PC-3 (cell line): ENCODE results near the gene SLC51A. TPM values are rescaled to one million over a fixed set of nuclear protein-coding genes. Genes with fewer than 3 reads are reported as not detected.
"Not testable (repeated sequence)": the region's sequence is repeated elsewhere in the genome, so short reads cannot be mapped to it uniquely, and the experiment has no call there.

ENCODE experiments used
- ATAC-seq: fragments of 200-7000 bp; cut with Tn5 transposase; 2 replicates; pipeline ENCODE4 v1.9.1; 2020; ENCODE audit warnings: mild to moderate bottlenecking, moderate library complexity
- BruUV-seq: library from RNA; stranded (reverse); fragments of 400-500 nt; replicated peaks from 2 replicates; lab custom pipeline; 2021; lab: Mats Ljungman, UMichigan
- CTCF ChIA-PET: fragments of 300-600 bp; sonication (Branson Sonifier 250); formaldehyde crosslinking; loops from one replicate; lab custom pipeline; 2022; ENCODE audit warnings: antibody characterized with exemption; lab: Charles Lee
- POLR2A ChIA-PET: fragments of 300-600 bp; sonication (Branson Sonifier 250); formaldehyde crosslinking; loops from one replicate; lab custom pipeline; 2022; ENCODE audit warnings: antibody characterized with exemption; ENCODE audit not compliant: unreplicated experiment; lab: Charles Lee
- DNase-seq: peaks from one replicate; pipeline ENCODE4 v3.0.0-alpha.2; 2015
- H2AFZ ChIP-seq: fragments of 300-600 bp; sonication (generic); 2 replicates; pipeline ENCODE4 v1.6.0; 2016; ENCODE audit warnings: antibody characterized with exemption, low read length
- H3F3A ChIP-seq: fragments of 300-600 bp; sonication (generic); one replicate; pipeline ENCODE4 v1.6.0; 2017; ENCODE audit warnings: antibody characterized with exemption, low read length, control low read depth, mild to moderate bottlenecking; ENCODE audit not compliant: unreplicated experiment
- H3K27ac ChIP-seq: fragments of 300-600 bp; sonication (generic); 2 replicates; pipeline ENCODE4 v1.5.1; 2016; ENCODE audit warnings: mild to moderate bottlenecking, low read length
- H3K27me3 ChIP-seq: fragments of 300-600 bp; sonication (generic); 2 replicates; pipeline ENCODE4 v1.6.1; 2016; ENCODE audit warnings: low read length, mixed read lengths
- H3K36me3 ChIP-seq: fragments of 300-600 bp; sonication (generic); 2 replicates; pipeline ENCODE4 v1.6.1; 2016; ENCODE audit warnings: low read depth, mixed run types, low read length, mixed read lengths
- H3K4me1 ChIP-seq: fragments of 300-600 bp; sonication (generic); 2 replicates; pipeline ENCODE4 v1.5.1; 2016; ENCODE audit warnings: low read length; ENCODE audit not compliant: insufficient read depth
- H3K4me2 ChIP-seq: fragments of 300-600 bp; sonication (generic); 2 replicates; pipeline ENCODE4 v1.6.0; 2016; ENCODE audit warnings: low read length
- H3K4me3 ChIP-seq: fragments of 300-600 bp; sonication (generic); 2 replicates; pipeline ENCODE4 v1.5.1; 2016; ENCODE audit warnings: mild to moderate bottlenecking, low read length, mixed read lengths
- H3K79me2 ChIP-seq: fragments of 300-600 bp; sonication (generic); 2 replicates; pipeline ENCODE4 v1.6.1; 2017; ENCODE audit warnings: low read length, mixed read lengths
- H3K9ac ChIP-seq: fragments of 300-600 bp; sonication (generic); 2 replicates; pipeline ENCODE4 v1.6.0; 2016; ENCODE audit warnings: mild to moderate bottlenecking, low read length
- H3K9me2 ChIP-seq: fragments of 300-600 bp; sonication (generic); replicated peaks from 2 replicates; pipeline ENCODE4 v1.6.1; 2016; ENCODE audit warnings: mixed run types, low read length, mixed read lengths
- H3K9me3 ChIP-seq: fragments of 300-600 bp; sonication (generic); 2 replicates; pipeline ENCODE4 v1.6.1; 2016; ENCODE audit warnings: low read length, mixed read lengths
- H4K20me1 ChIP-seq: fragments of 300-600 bp; sonication (generic); 2 replicates; pipeline ENCODE4 v1.6.1; 2016; ENCODE audit warnings: low read length, mixed read lengths
- EZH2 ChIP-seq: fragments of 300-600 bp; sonication (generic); IDR thresholded peaks from one replicate; pipeline ENCODE4 v1.6.1; 2017; ENCODE audit warnings: antibody characterized with exemption, mild to moderate bottlenecking, low read length; ENCODE audit not compliant: unreplicated experiment
- EZH2phosphoT487 ChIP-seq: fragments of 300-600 bp; sonication (generic); IDR thresholded peaks from 2 replicates; pipeline ENCODE4 v1.6.1; 2018; ENCODE audit warnings: mild to moderate bottlenecking, antibody characterized with exemption, low read length, borderline replicate concordance
- intact Hi-C: fragments of 100-400 bp; cut with micrococcal nuclease; formaldehyde crosslinking; loops from 2 replicates; pipeline ENCODE4 v1.9.0; 2023
- total RNA-seq: library from RNA; depleted of rRNA; stranded (reverse); fragments of >200 nt; gene quantifications from 2 replicates; pipeline ENCODE4 v1.2.3, GENCODE V29; 2014
- TF ChIP-seq, protein P1 (sequence below): fragments of 300-600 bp; sonication (generic); conservative IDR thresholded peaks from 2 replicates; pipeline ENCODE4 v1.5.1; 2017; ENCODE audit warnings: antibody characterized with exemption, low read depth, mild to moderate bottlenecking, low read length

The SLC51A gene
- total RNA-seq, 1 experiment from 2014 or later: 9.7 TPM

- Histone ChIP-seq H3K9me3 (no peaks in the 10 kb centered on the region), H3K4me1 (peaks cover 19% of the 10 kb centered on the region), H3K79me2 (no peaks in the 10 kb centered on the region), H3K27me3 (no peaks in the 10 kb centered on the region), H3K36me3 (no peaks in the 10 kb centered on the region), H4K20me1 (no peaks in the 10 kb centered on the region), H2AFZ (no peak overlapping the region), H3K4me3 (no peak overlapping the region), H3F3A (no peaks in the 10 kb centered on the region), H3K9me2 (no peaks in the 10 kb centered on the region), H3K27ac (no peak overlapping the region), H3K4me2 (no peak overlapping the region), H3K9ac (no peak overlapping the region)
- no TSS peak for BruUV-seq
- POLR2A ChIA-PET: no interaction called here
- ATAC-seq (no peak), DNase-seq (no peak)
- TF ChIP-seq EZH2: no peak
- no peak for TF ChIP-seq EZH2phosphoT487
- TF ChIP-seq, protein P1, sequence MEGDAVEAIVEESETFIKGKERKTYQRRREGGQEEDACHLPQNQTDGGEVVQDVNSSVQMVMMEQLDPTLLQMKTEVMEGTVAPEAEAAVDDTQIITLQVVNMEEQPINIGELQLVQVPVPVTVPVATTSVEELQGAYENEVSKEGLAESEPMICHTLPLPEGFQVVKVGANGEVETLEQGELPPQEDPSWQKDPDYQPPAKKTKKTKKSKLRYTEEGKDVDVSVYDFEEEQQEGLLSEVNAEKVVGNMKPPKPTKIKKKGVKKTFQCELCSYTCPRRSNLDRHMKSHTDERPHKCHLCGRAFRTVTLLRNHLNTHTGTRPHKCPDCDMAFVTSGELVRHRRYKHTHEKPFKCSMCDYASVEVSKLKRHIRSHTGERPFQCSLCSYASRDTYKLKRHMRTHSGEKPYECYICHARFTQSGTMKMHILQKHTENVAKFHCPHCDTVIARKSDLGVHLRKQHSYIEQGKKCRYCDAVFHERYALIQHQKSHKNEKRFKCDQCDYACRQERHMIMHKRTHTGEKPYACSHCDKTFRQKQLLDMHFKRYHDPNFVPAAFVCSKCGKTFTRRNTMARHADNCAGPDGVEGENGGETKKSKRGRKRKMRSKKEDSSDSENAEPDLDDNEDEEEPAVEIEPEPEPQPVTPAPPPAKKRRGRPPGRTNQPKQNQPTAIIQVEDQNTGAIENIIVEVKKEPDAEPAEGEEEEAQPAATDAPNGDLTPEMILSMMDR: no peak
- CTCF ChIA-PET: no interaction called here
- intact Hi-C loops: no loop called here
Observed at GRCh38 chr3:196180346-196180745, 36.0 kb upstream of the SLC51A start.

DNA sequence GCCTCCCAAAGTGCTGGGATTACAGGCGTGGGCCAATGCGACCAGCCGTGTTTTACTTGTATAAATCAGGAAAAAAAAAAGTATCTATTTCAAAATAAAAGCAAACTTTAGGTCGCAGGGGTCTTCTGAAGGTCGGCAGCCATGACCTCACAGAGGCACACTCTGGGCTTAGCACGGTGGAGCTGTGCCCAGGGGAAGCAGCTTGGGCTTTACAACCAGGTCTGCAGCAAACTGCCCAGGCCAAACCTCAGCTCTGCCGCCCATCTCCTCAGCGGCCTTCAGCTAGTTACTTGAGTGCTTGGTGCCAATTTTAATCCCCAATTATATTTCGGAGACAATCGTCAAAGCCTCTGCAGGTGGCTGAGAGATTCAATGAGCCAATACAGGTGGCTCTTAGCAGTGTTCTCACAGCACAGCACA, 35.2 kb upstream of the SLC51A start:
- H3K79me2 ChIP-seq: no peaks in the 10 kb centered on the region
- no TSS peak for BruUV-seq
- no peaks in the 10 kb centered on the region for H3K27me3 ChIP-seq
- no peak overlapping the region for H3K27ac ChIP-seq
- TF ChIP-seq EZH2phosphoT487 (no peak), EZH2 (no peak)
- TF ChIP-seq, protein P1: no peak
- no peaks in the 10 kb centered on the region for H3K36me3 ChIP-seq
- ChIA-PET CTCF (interaction anchor here (0.5 kb wide), 1 partner anchor 105 kb away, joined by 4 read pairs; no protein-coding TSS in a partner anchor), POLR2A (no interaction called here)
- no peak overlapping the region for H3K4me2 ChIP-seq
- H3K9ac ChIP-seq: no peak overlapping the region
- H3K9me3 ChIP-seq: no peaks in the 10 kb centered on the region
- intact Hi-C loops: no loop called here
- H2AFZ ChIP-seq: no peak overlapping the region
- H3K4me1 ChIP-seq: peaks cover 19% of the 10 kb centered on the region
- ATAC-seq (no peak), DNase-seq (no peak)
- H4K20me1 ChIP-seq: no peaks in the 10 kb centered on the region
- H3K9me2 ChIP-seq: no peaks in the 10 kb centered on the region
- no peaks in the 10 kb centered on the region for H3F3A ChIP-seq
- no peak overlapping the region for H3K4me3 ChIP-seq

- POLR2A ChIA-PET, BruUV-seq, DNase-seq: not testable (repeated sequence)
Observed at GRCh38 chr3:196184169-196184432, 32.2 kb upstream of the SLC51A start.

More at GRCh38 chr3:196184169-196184432, 32.2 kb upstream of the SLC51A start:
- H3K9ac ChIP-seq, H3F3A ChIP-seq, H3K27ac ChIP-seq, H3K4me2 ChIP-seq, H4K20me1 ChIP-seq, H3K4me3 ChIP-seq, H3K9me3 ChIP-seq, H3K27me3 ChIP-seq, H3K79me2 ChIP-seq, ATAC-seq, H3K36me3 ChIP-seq, intact Hi-C loops, H3K9me2 ChIP-seq, H2AFZ ChIP-seq: not testable (repeated sequence)
- CTCF ChIA-PET: interaction anchor here (0.6 to 0.7 kb wide), 2 partner anchors 114 to 397 kb away, joined by 7 to 9 read pairs; no protein-coding TSS in a partner anchor
- peaks cover 18% of the 10 kb centered on the region for H3K4me1 ChIP-seq
